HFF-Myc (cell line): ENCODE measurements around the gene NSUN6.

Source experiments
- DNase-seq: peaks from one replicate; pipeline ENCODE4 v3.0.0-alpha.2; 2011; ENCODE audit warnings: low read depth; ENCODE audit errors: extremely low read depth
- H3K4me3 ChIP-seq: replicated peaks from 2 replicates; pipeline ENCODE4 v1.5.1; 2011; ENCODE audit warnings: low read depth, mild to moderate bottlenecking, control low read depth, low read length
- TF ChIP-seq, protein P1 (sequence below): IDR thresholded peaks from 2 replicates; pipeline ENCODE4 v1.5.1; 2012; ENCODE audit warnings: mild to moderate bottlenecking, low read depth, low read length, control low read depth; ENCODE audit errors: missing control alignments

Gene NSUN6

DNA sequence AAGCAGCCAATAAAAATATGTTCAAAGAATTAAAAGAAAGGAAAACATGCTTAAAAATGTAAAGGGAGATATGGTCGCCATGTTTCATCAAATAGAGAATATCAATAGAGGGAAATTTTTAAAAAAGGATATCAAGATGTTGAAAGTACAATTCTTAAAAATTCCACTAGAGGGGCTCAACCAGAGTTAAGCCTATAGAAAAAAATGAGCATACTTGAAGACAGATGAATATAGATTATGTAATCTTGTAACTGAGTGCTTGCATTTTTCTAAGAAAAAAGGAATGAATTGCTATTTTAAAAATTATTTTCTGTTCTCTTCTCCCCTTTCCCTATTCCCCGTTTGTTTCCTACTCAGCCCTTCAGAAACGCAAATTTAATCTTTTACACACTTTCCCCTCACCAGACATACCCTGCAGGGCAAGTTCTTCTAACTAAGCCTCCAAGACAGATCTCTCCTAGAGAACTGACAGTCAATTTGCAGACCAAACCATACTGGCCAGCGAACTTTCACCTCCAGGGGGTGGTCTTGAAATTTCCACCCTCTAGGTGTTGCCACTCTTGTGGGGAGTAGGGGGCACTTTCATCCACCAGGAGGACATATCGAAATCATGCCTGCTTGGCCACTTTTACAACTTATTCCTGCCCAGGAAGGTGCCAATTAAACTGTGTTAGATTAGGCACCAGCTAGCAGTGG is 67.7 kb downstream of the NSUN6 start:
- H3K4me3 ChIP-seq, result no peak overlapping the region
- no peak for DNase-seq
- TF ChIP-seq, protein P1, sequence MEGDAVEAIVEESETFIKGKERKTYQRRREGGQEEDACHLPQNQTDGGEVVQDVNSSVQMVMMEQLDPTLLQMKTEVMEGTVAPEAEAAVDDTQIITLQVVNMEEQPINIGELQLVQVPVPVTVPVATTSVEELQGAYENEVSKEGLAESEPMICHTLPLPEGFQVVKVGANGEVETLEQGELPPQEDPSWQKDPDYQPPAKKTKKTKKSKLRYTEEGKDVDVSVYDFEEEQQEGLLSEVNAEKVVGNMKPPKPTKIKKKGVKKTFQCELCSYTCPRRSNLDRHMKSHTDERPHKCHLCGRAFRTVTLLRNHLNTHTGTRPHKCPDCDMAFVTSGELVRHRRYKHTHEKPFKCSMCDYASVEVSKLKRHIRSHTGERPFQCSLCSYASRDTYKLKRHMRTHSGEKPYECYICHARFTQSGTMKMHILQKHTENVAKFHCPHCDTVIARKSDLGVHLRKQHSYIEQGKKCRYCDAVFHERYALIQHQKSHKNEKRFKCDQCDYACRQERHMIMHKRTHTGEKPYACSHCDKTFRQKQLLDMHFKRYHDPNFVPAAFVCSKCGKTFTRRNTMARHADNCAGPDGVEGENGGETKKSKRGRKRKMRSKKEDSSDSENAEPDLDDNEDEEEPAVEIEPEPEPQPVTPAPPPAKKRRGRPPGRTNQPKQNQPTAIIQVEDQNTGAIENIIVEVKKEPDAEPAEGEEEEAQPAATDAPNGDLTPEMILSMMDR, result peak; percentile 3

DNA sequence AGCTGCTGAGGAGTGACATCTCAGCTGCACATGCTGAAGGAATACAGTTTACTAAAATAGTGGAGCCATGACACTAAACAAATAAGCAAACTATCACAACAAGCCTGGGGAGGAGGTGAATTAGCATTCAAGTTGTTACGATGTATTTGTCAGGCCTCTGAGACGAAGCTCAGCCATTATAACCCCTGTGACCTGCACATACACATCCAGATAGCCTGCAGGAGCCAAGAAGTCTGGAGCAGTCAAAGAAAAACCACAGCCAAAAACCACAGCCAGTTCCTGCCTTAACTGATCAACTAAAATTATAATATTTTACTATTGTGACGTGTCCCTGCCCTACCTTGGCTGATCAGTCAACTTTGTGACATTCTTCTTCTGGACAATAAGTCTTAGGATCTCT is 68.6 kb downstream of the NSUN6 start:
- TF ChIP-seq, protein P1, result no peak
- H3K4me3 ChIP-seq, result no peak overlapping the region
- no peak for DNase-seq

DNA sequence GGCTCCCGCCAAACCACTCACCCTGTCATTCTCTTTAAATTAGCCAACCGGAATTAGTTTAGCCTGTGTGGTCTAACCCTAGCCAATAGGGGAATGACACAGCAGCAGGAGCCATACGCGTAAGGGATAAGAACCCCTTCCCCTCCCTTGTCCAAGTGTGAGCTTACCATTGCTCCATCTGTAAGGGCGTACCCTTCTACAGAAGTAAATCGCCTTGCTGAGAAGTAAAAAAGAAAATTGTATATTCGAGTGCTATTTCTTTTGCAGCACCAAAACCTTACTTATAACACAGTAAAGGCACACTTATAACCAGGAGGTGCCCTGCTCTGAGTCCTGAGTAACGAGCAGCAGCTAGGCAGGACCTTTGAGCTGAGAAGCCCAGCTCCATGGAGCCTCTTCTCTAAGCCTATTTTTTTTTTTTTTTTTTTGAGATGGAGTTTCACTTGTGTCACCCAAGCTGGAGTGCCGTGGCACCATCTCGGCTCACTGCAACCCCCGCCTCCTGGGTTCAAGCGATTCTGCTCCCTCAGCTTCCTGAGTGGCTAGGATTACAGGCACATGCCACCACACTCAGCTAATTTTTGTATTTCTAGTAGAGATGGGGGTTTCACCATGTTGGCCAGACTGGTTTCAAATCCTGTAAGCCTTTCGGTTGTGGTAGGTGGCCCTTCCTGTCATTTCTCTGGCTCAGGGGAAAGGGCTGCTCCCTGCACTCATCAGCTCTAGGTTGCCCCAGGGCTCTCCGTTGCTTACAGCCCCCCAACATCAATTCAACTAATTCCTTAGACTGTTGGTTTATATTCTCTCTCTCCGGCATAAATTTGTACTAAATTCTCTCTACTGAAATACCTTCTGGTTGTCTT is 73.3 kb downstream of the NSUN6 start:
- no peak for DNase-seq
- no peak overlapping the region for H3K4me3 ChIP-seq
- TF ChIP-seq, protein P1, result no peak

DNA sequence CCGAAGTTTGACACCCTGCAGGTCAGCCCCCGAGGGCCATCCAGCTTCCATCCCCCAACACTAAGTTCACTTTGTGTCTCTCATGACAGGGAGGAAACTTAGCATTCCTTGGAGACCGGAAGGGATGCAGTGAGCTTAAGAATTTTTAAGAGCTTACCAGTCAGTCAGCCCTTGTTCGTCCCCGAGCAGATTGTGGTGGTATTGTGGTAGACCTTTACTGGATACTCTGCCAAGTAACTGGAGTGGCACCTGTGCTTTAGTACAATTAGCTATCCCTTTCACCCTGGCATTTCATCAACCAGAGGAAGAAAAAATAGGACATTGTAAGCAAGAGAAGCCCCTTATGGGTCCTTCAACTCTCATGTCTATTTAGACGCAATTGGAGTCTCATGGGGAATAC is 74.8 kb downstream of the NSUN6 start:
- no peak for DNase-seq
- H3K4me3 ChIP-seq, result no peak overlapping the region
- TF ChIP-seq, protein P1, result no peak

DNA sequence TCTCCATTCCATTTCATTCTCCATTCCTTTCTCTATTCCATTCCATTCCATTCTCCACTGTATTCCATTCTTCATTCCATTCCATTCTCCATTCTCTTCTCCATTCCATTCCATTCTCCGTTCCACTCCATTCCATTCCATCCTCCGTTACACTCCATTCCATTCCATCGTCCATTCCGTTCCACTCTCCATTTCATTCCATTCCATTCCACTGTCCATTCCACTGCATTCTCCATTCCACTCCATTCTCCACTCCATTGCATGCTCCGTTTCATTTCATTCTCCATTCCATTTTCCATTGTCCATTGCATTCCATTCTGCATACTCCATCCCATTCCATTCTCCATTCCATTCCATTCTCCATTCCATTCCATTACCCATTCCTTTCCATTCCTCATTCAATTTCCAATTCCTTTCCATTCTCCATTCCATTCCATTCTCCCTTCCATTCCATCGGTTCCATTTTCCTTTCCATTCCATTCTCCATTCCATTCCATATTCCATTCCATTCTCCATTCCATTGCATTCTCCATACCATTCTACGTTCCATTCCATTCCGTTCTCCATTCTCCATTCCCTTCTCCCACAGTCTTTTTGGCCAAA is 78.3 kb downstream of the NSUN6 start:
- no peak overlapping the region for H3K4me3 ChIP-seq
- DNase-seq, result no peak
- TF ChIP-seq, protein P1, result no peak

DNA sequence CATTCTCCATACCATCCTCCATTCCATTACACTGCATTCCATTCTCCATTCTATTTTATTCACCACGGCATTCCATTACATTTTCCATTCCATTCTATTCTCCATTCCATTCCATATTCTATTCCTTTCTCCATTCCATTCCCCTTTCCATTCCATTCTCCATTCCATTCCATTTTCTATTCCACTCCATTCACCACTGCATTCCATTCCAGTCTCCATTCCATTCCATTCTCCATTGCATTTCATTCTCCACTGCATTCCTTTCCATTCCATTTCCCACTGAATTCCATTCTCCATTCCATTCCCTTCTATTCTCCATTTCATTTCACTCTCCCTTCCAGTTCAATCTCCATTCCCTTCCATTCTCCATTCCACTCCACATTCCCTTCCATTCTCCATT is 79.6 kb downstream of the NSUN6 start:
- DNase-seq, result no peak
- TF ChIP-seq, protein P1, result no peak
- no peak overlapping the region for H3K4me3 ChIP-seq
